WI38 (cell line): ENCODE measurements around the gene DGCR2.
"Not testable (repeated sequence)": the region's sequence is repeated elsewhere in the genome, so short reads cannot be mapped to it uniquely, and the experiment has no call there.

ENCODE experiments used
- H3K4me3 ChIP-seq: 2 replicates; pipeline ENCODE4 v1.5.1; 2011; ENCODE audit warnings: low read depth, mild to moderate bottlenecking, control low read depth, low read length
- TF ChIP-seq, protein P1 (sequence below): IDR thresholded peaks from 2 replicates; pipeline ENCODE4 v1.5.1; 2012; ENCODE audit warnings: low read depth, mild to moderate bottlenecking, control low read depth, low read length

Gene DGCR2

DNA sequence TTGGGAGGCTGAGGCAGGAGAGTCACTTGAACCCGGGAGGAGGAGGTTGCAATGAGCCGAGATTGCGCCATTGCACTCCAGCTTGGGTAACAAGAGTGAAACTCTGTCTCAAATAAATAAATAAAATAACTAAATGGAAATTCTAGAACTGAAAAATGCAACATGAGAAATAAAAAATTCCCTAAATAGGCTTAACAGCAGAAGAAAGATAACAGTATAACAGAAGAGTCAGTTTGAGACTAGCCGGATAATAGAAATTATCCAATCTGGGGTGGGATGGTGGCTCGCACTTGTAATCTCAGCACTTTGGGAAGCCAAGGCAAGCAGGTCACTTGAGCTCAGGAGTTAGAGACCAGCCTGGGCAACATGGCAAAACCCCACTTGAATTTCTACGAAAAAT lies 42.2 kb upstream of the DGCR2 start:
- TF ChIP-seq, protein P1, sequence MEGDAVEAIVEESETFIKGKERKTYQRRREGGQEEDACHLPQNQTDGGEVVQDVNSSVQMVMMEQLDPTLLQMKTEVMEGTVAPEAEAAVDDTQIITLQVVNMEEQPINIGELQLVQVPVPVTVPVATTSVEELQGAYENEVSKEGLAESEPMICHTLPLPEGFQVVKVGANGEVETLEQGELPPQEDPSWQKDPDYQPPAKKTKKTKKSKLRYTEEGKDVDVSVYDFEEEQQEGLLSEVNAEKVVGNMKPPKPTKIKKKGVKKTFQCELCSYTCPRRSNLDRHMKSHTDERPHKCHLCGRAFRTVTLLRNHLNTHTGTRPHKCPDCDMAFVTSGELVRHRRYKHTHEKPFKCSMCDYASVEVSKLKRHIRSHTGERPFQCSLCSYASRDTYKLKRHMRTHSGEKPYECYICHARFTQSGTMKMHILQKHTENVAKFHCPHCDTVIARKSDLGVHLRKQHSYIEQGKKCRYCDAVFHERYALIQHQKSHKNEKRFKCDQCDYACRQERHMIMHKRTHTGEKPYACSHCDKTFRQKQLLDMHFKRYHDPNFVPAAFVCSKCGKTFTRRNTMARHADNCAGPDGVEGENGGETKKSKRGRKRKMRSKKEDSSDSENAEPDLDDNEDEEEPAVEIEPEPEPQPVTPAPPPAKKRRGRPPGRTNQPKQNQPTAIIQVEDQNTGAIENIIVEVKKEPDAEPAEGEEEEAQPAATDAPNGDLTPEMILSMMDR, result no peak
- H3K4me3 ChIP-seq, result no peak overlapping the region

DNA sequence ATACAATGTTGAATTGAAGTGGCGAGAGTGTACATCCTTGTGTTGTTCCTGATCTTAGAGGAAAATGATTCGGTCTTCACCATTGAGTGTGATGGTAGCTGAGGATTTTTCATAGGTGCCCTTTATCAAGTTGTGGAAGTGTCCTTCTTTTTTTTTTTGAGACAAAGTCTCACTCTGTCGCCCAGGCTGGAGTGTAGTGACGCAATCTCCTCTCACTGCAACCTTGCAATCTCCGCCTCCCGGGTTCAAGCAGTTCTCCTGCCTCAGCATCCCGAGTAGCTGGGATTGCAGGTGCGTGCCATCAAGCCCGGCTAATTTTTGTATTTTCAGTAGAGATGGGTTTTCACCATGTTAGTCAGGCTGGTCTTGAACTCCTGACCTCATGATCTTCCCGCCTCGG lies 36.4 kb upstream of the DGCR2 start:
- H3K4me3 ChIP-seq, result not testable (repeated sequence)

DNA sequence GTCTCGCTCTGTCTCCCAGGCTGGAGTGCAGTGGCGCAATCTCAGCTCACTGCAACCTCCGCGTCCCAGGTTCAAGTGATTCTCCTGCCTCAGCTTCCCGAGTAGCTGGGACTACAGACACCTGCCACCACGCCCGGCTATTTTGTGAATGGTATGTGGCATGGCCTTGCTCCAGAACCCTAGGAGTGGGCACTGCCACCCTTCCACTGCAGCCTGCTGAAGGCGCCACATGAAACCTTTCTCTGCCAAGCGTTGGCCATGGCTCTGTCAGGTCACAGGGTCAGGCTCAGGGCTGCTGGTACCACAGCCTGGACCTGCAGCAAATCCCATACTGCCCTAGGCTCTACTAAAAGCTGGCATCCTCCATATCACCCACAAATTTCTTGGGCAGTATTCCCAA lies 33.9 kb upstream of the DGCR2 start:
- not testable (repeated sequence) for H3K4me3 ChIP-seq

DNA sequence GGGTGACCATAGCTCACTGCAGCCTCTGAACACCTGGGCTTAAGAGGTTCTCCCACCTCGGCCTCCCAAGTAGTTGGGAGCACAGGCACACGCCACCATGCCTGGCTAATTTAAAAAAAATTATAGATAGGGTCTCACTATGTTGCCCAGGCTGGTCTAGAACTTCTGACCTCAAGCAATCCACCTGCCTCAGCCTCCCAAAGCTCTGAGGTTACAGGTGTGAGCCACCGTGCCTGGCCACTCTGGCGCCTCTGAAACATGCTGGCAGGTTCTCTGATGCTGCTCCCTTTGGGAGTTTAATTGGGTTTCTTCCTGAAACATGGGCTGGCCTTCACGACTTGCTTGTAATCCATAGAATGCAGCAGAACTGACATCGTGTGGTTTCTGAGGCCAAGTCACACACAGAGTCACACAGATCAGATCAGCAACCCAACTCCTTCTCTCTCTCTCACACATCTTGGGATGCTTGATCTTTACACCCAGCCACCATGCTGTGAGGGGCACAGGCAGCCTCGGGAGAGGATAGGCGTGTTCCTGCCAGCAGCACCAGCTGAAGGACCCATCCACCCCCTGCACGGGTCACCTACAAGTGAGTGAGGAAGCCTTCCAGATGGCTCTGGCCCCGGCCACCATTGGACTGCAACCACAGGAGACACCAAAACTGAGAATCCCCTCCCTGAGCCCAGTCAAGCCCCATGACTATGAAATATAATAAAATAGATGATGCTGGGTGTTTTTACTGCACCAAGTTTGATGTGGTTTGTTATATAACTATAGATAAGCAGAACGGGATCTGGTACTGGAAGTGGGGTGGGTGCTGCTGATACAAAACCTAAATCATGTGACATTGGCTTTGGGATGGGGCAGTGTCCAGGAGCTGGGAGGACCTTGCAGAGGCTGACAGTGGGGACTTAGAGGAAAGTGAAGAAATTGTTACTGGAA lies 31.0 kb upstream of the DGCR2 start:
- TF ChIP-seq, protein P1, result no peak

DNA sequence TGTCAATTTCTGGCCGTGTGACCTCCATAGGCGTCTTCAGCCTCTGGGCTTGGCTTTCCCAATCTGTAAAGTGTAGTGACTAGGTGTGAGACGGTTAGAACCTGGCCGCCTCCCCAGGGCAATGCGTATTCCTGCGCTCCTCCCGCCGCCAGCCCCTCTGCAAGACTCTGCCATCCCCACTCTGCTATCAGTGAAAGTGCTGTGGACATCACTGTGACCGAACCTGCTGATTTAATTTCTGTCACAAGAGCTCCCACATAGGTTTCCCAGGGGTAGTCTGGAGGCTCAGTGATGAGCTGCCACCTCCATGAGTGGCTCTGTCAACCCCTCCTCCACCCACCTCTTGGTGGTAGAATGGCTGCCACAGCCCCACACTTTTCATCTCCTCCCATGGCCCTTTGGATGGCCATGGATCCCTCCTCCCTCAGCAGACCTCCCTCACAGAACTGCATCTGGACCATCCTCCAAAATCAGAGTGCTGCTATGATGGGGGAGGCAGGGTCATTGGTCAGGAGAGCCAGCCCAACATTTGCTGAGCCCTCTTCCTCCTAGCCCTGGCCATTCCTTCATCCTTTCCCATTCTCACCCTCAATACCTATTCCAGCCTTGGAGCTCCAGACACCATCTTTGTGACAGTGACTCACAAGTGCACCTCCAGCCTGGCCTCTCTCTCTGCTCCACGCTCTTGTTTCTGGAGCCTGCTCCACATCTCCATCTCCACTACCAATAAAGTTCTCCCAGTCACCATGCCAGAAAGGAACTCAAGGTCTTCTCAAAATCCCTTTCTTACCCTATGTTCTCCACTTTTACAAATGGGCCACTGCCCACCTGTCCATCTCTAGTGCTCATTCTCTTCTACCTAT lies 29.3 kb upstream of the DGCR2 start:
- TF ChIP-seq, protein P1, result no peak
- no peak overlapping the region for H3K4me3 ChIP-seq

More for the DNA sequence above, 31.0 kb upstream of the DGCR2 start:
- no peak overlapping the region for H3K4me3 ChIP-seq

DNA sequence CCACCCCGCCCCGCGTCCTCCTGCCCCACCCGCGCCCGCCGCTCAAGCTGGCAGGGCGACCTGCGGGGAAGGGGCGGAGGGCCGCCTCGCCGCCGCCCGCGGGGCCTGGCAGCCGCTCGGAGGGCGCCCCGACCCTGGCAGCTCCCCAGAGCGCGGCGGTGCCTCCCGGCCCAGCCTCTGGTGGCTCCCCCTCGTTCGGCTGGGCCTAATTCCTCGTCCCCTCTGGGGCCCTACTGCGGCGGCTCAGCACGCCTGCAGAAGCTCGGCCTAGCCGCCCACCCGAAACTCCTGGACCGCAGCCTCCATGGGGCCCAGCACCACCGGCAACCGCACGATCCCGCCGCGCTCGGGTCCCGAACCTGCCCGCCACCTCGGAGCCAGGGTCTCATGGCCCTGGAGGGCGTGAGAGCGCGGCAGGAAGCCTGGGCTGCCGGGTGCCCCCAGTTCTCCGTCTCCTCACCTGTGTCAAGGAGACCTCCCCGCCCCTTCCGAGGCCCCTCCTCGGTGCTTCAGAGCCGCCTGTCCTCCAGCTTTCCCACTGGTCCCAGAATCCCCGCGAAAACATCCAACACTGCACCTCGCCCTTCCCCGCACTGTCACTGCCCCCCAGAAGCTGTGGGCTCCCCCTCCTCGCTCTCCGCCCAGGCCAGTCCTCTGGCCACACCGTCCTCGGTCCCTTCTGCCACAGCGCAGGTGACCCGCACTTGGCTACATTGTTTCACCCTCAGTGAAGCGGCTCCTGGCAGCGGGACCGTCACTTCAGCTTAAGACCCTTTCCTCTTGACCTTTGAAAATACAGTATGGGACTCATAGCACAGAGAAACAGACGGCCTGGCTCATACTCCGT lies 28.5 kb upstream of the DGCR2 start:
- no peak overlapping the region for H3K4me3 ChIP-seq
- TF ChIP-seq, protein P1, result no peak

DNA sequence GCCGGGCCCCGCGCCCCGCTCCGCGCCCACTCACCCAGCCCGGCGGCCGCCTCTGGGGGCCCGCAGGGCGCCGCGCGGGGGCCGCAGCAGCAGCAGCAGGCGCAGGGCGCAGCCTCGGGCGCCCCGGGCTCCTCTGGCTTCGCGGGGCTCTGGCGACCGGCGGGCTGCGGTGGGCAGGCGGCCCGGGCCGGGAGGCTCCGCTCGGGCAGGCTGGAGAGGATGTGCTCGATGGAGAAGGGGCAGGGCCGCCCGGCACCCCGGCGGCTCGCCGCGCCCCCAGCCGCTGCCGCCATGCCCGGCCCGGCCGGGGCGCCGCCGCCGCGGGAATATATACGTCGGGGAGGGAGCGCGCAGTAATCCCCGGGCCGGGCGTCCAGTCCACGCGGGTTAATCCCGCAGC lies 27.8 kb upstream of the DGCR2 start, which contains the start of gene GSC2:
GSC2 (minus strand) TSS at position 302 of the 400 bp plus-strand sequence; CDS start at position 293, 9 bp downstream.
- TF ChIP-seq, protein P1, result no peak
- H3K4me3 ChIP-seq, result no peak within 1 kb of the TSS
